CD4-positive, alpha-beta T cell (primary cell): ENCODE data around the gene ABCA13. TPM values are rescaled to one million over a fixed set of nuclear protein-coding genes. Genes with fewer than 3 reads are reported as not detected.

ENCODE experiments used
- ATAC-seq: fragments of 200-7000 bp; cut with Tn5 transposase; one replicate; pipeline ENCODE4 v1.10.0; 2022; ENCODE audit warnings: mild to moderate bottlenecking; ENCODE audit not compliant: poor library complexity
- CTCF ChIA-PET: fragments of 350-600 bp; sonication (Branson Sonifier 250); formaldehyde crosslinking; loops from one replicate; lab custom pipeline; 2021; ENCODE audit warnings: antibody characterized with exemption, inconsistent platforms; lab: Charles Lee
- POLR2A ChIA-PET: fragments of 350-600 bp; sonication (Branson Sonifier 250); formaldehyde crosslinking; loops from one replicate; lab custom pipeline; 2021; ENCODE audit warnings: antibody characterized with exemption, inconsistent platforms; lab: Charles Lee
- DNase-seq, 14 experiments: peaks; one replicate each; pipeline ENCODE4 v3.0.0-alpha.2; 2013 to 2020; ENCODE audit warnings: mixed read lengths in 2 of 14
- H3K27ac ChIP-seq, 2 donors: one replicate each; pipeline versions ENCODE4 v1.5.1 to v1.7.0; 2013; ENCODE audit warnings: low read length in 2 of 2, low read depth in 1 of 2, mild to moderate bottlenecking in 1 of 2
- H3K27me3 ChIP-seq, 2 experiments: 1 replicate in 1 of 2; 2 replicates in 1 of 2; pipeline versions ENCODE4 v1.6.1 to v1.7.0; 2013; ENCODE audit warnings: low read length in 2 of 2, control low read depth in 1 of 2, mild to moderate bottlenecking in 1 of 2, moderate library complexity in 1 of 2; ENCODE audit not compliant: insufficient read depth in 2 of 2, control insufficient read depth in 1 of 2
- H3K36me3 ChIP-seq: one replicate; pipeline ENCODE4 v1.6.1; 2013; ENCODE audit warnings: low read length, control low read depth; ENCODE audit not compliant: insufficient read depth
- H3K4me1 ChIP-seq: one replicate; pipeline ENCODE4 v1.6.1; 2013; ENCODE audit warnings: low read length, control low read depth; ENCODE audit not compliant: insufficient read depth
- H3K4me3 ChIP-seq: one replicate; pipeline ENCODE4 v1.5.1; 2013; ENCODE audit warnings: mild to moderate bottlenecking, low read length, moderate library complexity
- H3K9me3 ChIP-seq, 2 experiments: 1 replicate in 1 of 2; 2 replicates in 1 of 2; pipeline versions ENCODE4 v1.6.1 to v1.7.0; 2013; ENCODE audit warnings: low read length in 2 of 2, mild to moderate bottlenecking in 2 of 2, control low read depth in 1 of 2, moderate library complexity in 1 of 2; ENCODE audit not compliant: control insufficient read depth in 1 of 2, insufficient read depth in 1 of 2
- H3K27ac Mint-ChIP-seq: one replicate; pipeline ENCODE4 v1.8.0; 2020; ENCODE audit warnings: mixed read lengths
- H3K27me3 Mint-ChIP-seq: one replicate; pipeline ENCODE4 v1.8.0; 2021; ENCODE audit warnings: mixed read lengths
- H3K36me3 Mint-ChIP-seq: one replicate; pipeline ENCODE4 v1.8.0; 2021; ENCODE audit warnings: low read depth, mixed read lengths
- H3K4me1 Mint-ChIP-seq: one replicate; pipeline ENCODE4 v1.8.0; 2021; ENCODE audit warnings: low read depth, mixed read lengths
- H3K4me3 Mint-ChIP-seq: one replicate; pipeline ENCODE4 v1.8.0; 2020; ENCODE audit warnings: mild to moderate bottlenecking, mixed read lengths
- H3K9me3 Mint-ChIP-seq: one replicate; pipeline ENCODE4 v1.8.0; 2020; ENCODE audit warnings: mixed read lengths
- intact Hi-C, 2 experiments: fragments of 100-400 bp; cut with DNase I in 1 of 2; cut with micrococcal nuclease in 1 of 2; formaldehyde crosslinking; loops; one replicate each; pipeline versions ENCODE4 v1.15.1 to v1.9.0; 2023 to 2025; cut with DNase I, micrococcal nuclease
- total RNA-seq, 174 experiments: library from RNA in 2 of 174; stranded (reverse) in 2 of 174; gene quantifications; one replicate each; pipeline ENCODE4 v1.2.3 and lab custom pipeline; 2021 to 2026
- TF ChIP-seq, protein P1 (sequence below): fragments of 200-600 bp; IDR thresholded peaks from one replicate; pipeline ENCODE4 v1.8.0; 2022; ENCODE audit warnings: antibody characterized with exemption, mild to moderate bottlenecking

The ABCA13 gene
- total RNA-seq, 2 experiments from 2014 or later = not detected

GRCh38 chr7:48505051-48505450 is 333.8 kb downstream of the ABCA13 start:
- CTCF ChIA-PET = no interaction called here
- no peak overlapping the region for H3K27ac Mint-ChIP-seq
- TF ChIP-seq, protein P1, sequence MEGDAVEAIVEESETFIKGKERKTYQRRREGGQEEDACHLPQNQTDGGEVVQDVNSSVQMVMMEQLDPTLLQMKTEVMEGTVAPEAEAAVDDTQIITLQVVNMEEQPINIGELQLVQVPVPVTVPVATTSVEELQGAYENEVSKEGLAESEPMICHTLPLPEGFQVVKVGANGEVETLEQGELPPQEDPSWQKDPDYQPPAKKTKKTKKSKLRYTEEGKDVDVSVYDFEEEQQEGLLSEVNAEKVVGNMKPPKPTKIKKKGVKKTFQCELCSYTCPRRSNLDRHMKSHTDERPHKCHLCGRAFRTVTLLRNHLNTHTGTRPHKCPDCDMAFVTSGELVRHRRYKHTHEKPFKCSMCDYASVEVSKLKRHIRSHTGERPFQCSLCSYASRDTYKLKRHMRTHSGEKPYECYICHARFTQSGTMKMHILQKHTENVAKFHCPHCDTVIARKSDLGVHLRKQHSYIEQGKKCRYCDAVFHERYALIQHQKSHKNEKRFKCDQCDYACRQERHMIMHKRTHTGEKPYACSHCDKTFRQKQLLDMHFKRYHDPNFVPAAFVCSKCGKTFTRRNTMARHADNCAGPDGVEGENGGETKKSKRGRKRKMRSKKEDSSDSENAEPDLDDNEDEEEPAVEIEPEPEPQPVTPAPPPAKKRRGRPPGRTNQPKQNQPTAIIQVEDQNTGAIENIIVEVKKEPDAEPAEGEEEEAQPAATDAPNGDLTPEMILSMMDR = no peak

GRCh38 chr7:48505466-48505865 is 334.2 kb downstream of the ABCA13 start:
- Histone ChIP-seq H3K27ac (no peak overlapping the region), H3K27me3 (no peaks in the 10 kb centered on the region), H3K36me3 (no peaks in the 10 kb centered on the region), H3K4me1 (no peaks in the 10 kb centered on the region), H3K4me3 (no peak overlapping the region), H3K9me3 (no peaks in the 10 kb centered on the region)
- TF ChIP-seq, protein P1 = no peak
- Mint-ChIP-seq H3K4me1 (no peaks in the 10 kb centered on the region), H3K9me3 (no peaks in the 10 kb centered on the region), H3K27ac (no peak overlapping the region), H3K36me3 (no peaks in the 10 kb centered on the region), H3K27me3 (no peaks in the 10 kb centered on the region), H3K4me3 (no peak overlapping the region)
- intact Hi-C loops = no loop called here
- POLR2A ChIA-PET = no interaction called here
- no peak for DNase-seq
- CTCF ChIA-PET = no interaction called here
- no peak for ATAC-seq

More at GRCh38 chr7:48505051-48505450, 333.8 kb downstream of the ABCA13 start:
- no peak overlapping the region for H3K4me3 Mint-ChIP-seq
- Histone ChIP-seq H3K27me3 (no peaks in the 10 kb centered on the region), H3K27ac (no peak overlapping the region), H3K4me1 (no peaks in the 10 kb centered on the region), H3K36me3 (no peaks in the 10 kb centered on the region), H3K9me3 (no peaks in the 10 kb centered on the region), H3K4me3 (no peak overlapping the region)
- DNase-seq (no peak), ATAC-seq (no peak)
- H3K4me1 Mint-ChIP-seq = no peaks in the 10 kb centered on the region
- H3K36me3 Mint-ChIP-seq = no peaks in the 10 kb centered on the region
- intact Hi-C loops = no loop called here
- H3K9me3 Mint-ChIP-seq = no peaks in the 10 kb centered on the region
- POLR2A ChIA-PET = no interaction called here
- no peaks in the 10 kb centered on the region for H3K27me3 Mint-ChIP-seq

DNA sequence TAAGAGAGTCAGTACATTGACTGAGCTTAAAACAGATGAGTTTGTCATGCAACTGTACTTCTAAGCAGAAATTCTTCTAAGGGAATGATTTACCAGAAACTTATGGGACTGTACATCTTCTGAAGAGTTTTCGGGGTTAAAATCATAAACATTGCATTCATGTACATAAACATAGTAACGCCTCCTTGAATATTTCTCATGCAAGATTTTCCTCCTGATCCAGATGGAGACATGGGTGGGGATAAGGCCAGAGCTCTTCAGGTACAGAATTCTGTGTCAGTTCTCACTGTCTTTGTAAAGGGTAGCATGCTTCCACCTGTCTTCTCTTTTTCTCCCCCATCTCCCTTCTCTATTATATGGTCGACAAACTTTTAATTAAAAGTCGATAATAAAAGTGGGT is 335.3 kb downstream of the ABCA13 start:
- no peak overlapping the region for H3K4me3 Mint-ChIP-seq
- no peak overlapping the region for H3K27ac Mint-ChIP-seq
- H3K27me3 ChIP-seq = no peaks in the 10 kb centered on the region
- H3K4me1 ChIP-seq = no peaks in the 10 kb centered on the region
- TF ChIP-seq, protein P1 = no peak
- ChIA-PET POLR2A (no interaction called here), CTCF (no interaction called here)
- H3K27ac ChIP-seq = no peak overlapping the region
- H3K4me3 ChIP-seq = no peak overlapping the region
- no peaks in the 10 kb centered on the region for H3K27me3 Mint-ChIP-seq
- no peaks in the 10 kb centered on the region for H3K36me3 ChIP-seq
- ATAC-seq (no peak), DNase-seq (no peak)
- no peaks in the 10 kb centered on the region for H3K36me3 Mint-ChIP-seq
- intact Hi-C loops = no loop called here
- H3K9me3 Mint-ChIP-seq = no peaks in the 10 kb centered on the region
- H3K4me1 Mint-ChIP-seq = peaks cover 9% of the 10 kb centered on the region
- H3K9me3 ChIP-seq = no peaks in the 10 kb centered on the region
